OCI-LY7 (cell line): ENCODE results near the gene WDR43.

Experiments
- EZH2phosphoT487 ChIP-seq: fragments of 200-600 bp; sonication (generic); IDR thresholded peaks from 2 replicates; pipeline ENCODE4 v1.6.1; 2018; ENCODE audit warnings: low read depth, borderline replicate concordance, mild to moderate bottlenecking, mixed run types, antibody characterized with exemption, low read length, moderate library complexity, mixed read lengths
- TF ChIP-seq, protein P1 (sequence below): fragments of 200-600 bp; sonication (generic); conservative IDR thresholded peaks from 2 replicates; pipeline ENCODE4 v1.5.1; 2014; ENCODE audit warnings: mild to moderate bottlenecking, antibody characterized with exemption, low read length, moderate library complexity, mixed read lengths

DNA sequence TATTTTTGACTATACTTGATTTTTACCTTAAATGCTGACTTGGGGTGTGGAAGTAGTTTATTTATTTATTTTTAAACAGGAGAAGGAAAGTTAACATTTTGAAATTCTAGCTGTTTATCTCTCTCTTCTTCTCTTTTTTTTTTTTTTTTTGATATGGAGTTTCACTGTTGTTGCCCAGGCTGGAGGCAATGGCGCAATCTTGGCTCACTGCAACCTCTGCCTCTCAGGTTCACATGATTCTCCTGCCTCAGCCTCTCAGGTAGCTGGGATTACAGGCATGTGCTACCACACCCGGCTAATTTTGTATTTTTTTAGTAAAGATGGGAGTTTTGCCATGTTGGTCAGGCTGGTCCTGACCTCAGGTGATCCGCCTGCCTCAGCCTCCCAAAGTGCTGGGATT is 11.1 kb downstream of the WDR43 start:
- TF ChIP-seq, protein P1, sequence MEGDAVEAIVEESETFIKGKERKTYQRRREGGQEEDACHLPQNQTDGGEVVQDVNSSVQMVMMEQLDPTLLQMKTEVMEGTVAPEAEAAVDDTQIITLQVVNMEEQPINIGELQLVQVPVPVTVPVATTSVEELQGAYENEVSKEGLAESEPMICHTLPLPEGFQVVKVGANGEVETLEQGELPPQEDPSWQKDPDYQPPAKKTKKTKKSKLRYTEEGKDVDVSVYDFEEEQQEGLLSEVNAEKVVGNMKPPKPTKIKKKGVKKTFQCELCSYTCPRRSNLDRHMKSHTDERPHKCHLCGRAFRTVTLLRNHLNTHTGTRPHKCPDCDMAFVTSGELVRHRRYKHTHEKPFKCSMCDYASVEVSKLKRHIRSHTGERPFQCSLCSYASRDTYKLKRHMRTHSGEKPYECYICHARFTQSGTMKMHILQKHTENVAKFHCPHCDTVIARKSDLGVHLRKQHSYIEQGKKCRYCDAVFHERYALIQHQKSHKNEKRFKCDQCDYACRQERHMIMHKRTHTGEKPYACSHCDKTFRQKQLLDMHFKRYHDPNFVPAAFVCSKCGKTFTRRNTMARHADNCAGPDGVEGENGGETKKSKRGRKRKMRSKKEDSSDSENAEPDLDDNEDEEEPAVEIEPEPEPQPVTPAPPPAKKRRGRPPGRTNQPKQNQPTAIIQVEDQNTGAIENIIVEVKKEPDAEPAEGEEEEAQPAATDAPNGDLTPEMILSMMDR = no peak
- no peak for TF ChIP-seq EZH2phosphoT487
